ENCODE data around the gene PRPF18.

Gene PRPF18

DNA sequence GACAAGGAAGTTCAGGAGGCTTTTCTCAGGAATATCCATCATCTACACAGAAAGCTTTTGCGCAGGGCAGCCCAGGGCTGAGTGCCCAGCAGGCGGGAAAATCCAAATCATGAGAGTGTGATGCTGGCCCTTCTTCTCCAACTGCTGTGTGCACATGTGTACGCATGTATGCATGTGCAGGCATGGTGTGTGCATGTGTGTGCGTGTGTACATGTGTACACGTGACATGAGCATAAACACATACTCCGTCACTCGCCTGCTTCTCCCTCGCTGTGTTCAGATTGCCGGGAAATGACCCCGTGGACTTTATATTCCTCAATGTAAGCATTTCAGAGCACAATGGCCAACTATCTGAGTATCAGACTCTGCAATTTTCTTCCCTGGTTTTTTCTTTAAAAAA, 85.1 kb downstream of the PRPF18 start:
- no peak for DNase-seq

DNA sequence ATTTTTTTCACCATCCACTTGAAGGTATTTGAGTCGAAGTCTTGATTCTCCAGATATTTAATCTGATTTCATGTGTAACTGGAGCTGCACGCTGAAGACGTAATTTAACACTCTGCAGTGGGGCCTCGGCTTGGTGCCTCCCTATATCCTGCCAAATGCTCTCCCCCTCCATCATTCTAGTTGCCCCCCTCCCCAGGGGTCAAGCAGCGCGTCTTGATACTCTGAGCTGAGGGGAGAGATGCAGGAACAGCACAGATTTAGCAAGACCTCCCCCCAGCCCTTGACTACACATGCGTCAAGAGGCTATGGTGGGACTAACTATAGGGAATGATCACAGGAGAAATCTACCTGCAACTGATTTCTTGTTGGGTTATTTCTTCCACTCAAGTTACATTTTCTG, 85.8 kb downstream of the PRPF18 start:
- no peak for DNase-seq

DNA sequence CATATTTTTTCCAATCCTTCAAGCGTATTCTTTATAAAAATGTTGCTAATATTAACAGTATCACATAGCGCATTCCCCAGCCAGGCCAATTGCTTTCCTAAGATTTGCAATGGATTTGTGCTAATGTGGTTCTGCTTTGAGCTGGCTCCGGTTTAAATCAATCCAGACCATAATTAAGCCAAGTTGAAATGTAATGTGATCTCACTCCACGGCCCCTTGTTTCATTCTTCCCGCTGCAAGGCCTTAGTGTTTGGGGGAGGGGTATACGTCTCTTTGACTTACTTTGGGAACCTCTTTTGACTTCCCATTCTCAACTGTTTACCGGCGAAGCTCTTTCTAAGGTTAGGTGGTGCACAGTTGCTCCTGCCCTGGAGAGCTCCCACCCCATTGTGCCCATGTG, 86.4 kb downstream of the PRPF18 start:
- no peak for DNase-seq

DNA sequence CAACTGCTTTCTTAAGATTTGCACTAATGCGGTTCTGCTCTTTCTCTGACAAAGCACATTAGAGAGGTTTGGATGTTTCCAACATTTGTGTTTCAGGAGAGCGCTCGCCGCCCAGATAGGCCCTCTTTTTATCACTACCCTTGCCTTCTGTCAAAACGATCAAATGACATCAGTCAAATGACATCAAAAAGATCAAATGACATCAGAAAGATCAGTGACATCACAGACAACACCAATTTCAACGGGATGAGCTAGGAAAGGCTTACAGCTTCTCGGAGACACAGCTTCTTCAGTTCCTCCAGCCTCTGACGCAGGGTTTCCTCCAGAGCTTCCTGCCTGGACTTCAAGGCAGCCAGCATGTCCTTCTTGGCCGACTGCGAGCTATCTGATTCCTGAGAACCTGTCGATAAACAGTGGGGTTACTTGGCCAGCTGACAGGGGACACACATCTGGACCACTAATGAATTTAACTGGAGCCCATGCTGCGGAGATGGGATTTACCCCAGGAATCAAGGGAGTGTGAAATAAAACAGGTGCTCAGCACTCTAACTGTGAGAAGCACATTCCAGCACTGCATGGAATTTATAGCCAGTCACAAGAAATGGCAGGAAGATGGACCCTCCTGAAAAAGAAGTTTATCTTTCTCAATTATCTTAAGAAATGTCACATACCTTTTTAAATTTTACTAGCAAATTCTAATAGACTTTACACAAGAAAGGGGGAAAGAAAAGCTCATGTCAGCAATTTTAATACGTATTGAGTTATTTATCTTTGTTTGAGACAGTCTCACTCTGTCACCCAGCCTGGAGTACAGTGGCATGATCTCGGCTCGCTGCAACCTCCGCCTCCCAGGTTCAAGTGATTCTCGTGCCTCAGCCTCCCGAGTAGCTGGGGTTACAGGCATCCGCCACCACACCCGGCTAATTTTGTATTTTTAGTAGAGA, 88.2 kb downstream of the PRPF18 start:
- DNase-seq: no peak

DNA sequence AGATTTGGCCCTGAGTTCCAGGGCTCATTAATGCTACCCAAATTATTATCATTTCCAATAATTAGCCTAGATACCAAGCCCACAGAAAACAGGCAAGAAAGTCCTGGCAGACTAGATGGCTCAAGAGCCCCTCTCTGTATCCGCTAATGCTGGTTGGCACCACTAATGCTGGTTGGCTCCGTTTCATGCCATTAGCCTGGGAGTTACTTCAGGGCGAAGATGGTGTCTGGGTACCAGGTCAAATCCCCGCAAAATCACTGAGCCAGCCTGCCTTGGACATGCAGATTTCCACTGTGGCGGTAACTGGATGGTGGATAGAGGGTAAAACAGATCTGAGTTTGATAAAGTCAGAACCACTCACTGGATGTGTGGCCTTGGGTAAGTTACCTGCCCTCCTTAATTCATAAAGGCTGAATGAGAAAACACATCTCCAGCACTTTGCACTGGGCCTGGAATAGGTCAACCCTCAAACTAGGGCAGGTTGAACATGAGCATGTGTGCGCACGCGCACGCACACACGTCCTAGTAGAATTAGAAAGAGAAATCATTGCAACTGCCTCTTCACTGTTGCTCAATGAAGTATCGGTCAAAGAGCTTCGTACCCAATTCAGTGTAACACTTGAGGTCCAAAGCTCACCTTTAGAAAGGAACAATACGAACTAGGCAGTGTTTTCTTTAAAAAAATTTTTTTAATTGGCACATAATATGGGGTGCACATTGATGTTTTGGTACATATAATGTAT, 91.5 kb downstream of the PRPF18 start:
- no peak for DNase-seq

Measured in CD4-positive, alpha-beta T cell treated with Interferon alpha-2 for 1 hour (primary cell).